ENCODE measurements around the gene MORN3. TPM values are rescaled to one million over a fixed set of nuclear protein-coding genes. Genes with fewer than 3 reads are reported as not detected.

The MORN3 gene
- total RNA-seq, 2 experiments from 2014 or later, result 0.13 to 0.32 TPM

Small RNAs within 50 kb of the gene (small RNA-seq; reads per million reads assigned to genes)
- gene RNU6-1004P, result not detected

Other genes starting within 250 kb of the MORN3 start
- gene KDM2B, start 88.6 kb downstream of the MORN3 start, total RNA-seq (2014; rRNA removed; shearing (Covaris generic)), result 75.1 and 78.5 TPM in 2 replicates
- gene KDM2B, start 88.6 kb downstream of the MORN3 start, total RNA-seq (2022), result 88.0 and 93.6 TPM in 2 replicates
- 3.3 and 9.5 TPM in 2 replicates for gene ORAI1, start 43.1 kb downstream of the MORN3 start, total RNA-seq (2014; rRNA removed; shearing (Covaris generic))
- gene ORAI1, start 43.1 kb downstream of the MORN3 start, total RNA-seq (2022), result 19.1 and 20.1 TPM in 2 replicates
- 9.3 and 12.4 TPM in 2 replicates for gene TMEM120B, start 43.1 kb upstream of the MORN3 start, total RNA-seq (2014; rRNA removed; shearing (Covaris generic))
- 20.5 and 21.5 TPM in 2 replicates for gene TMEM120B, start 43.1 kb upstream of the MORN3 start, total RNA-seq (2022)
- gene RHOF, start 124.0 kb upstream of the MORN3 start, total RNA-seq (2014; rRNA removed; shearing (Covaris generic)), result 23.5 and 29.2 TPM in 2 replicates
- gene RHOF, start 124.0 kb upstream of the MORN3 start, total RNA-seq (2022), result 45.7 and 53.7 TPM in 2 replicates
- gene SETD1B, start 134.4 kb upstream of the MORN3 start, total RNA-seq (2014; rRNA removed; shearing (Covaris generic)), result 3.3 and 4.7 TPM in 2 replicates
- gene SETD1B, start 134.4 kb upstream of the MORN3 start, total RNA-seq (2022), result 22.5 and 24.3 TPM in 2 replicates
- not detected in 2 replicates for gene HPD, start 189.2 kb upstream of the MORN3 start, total RNA-seq (2014; rRNA removed; shearing (Covaris generic))
- gene HPD, start 189.2 kb upstream of the MORN3 start, total RNA-seq (2022), result not detected in 2 replicates
- gene PSMD9, start 219.1 kb upstream of the MORN3 start, total RNA-seq (2014; rRNA removed; shearing (Covaris generic)), result 135 and 142 TPM in 2 replicates
- gene PSMD9, start 219.1 kb upstream of the MORN3 start, total RNA-seq (2022), result 89.2 and 90.2 TPM in 2 replicates
- 4.1 and 6.6 TPM in 2 replicates for gene CFAP251, start 248.9 kb upstream of the MORN3 start, total RNA-seq (2014; rRNA removed; shearing (Covaris generic))
- 4.7 and 4.8 TPM in 2 replicates for gene CFAP251, start 248.9 kb upstream of the MORN3 start, total RNA-seq (2022)